Measurements from ENCODE around the gene CNTN3.

Gene CNTN3

DNA sequence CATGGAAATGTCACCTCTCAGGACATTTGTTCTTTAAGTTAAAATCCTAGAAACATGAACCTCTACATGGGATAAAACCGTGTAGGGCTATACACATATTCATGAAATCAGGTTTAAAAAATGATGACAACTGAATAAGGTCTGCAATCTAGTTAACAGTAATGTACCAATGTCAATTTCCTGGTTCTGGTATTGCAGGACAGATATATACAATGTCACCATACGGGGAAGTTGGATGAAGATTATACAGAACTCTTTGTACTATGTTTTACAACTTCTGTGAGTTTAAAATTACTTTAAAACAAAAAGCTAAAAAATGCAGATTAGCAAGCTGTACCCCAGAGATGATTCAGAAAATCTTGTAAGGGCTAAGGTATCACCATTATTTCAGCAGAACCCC lies 6.7 kb downstream of the CNTN3 start:
- DNase-seq (ENCODE audit: low read depth in 2 of 2) = no peak

DNA sequence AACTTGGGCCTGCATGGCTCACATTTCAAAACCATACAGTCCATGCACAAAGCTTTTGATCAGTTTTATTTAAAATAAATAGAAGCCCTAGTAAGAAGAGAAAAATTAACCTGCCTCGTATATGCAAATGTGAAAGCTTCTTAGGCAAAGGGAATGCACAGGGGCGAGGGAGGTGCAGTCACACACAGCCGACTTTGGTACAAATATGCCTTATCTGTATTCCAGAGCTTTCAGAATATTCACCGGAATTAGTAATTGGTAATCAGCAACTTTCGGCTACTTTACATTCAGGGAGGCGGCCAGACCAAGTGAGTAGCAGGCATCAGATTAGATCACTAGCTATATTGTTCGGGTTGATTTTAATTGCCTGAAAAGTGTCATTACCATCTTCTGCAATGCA lies 7.5 kb downstream of the CNTN3 start:
- DNase-seq (ENCODE audit: low read depth in 2 of 2) = no peak

DNA sequence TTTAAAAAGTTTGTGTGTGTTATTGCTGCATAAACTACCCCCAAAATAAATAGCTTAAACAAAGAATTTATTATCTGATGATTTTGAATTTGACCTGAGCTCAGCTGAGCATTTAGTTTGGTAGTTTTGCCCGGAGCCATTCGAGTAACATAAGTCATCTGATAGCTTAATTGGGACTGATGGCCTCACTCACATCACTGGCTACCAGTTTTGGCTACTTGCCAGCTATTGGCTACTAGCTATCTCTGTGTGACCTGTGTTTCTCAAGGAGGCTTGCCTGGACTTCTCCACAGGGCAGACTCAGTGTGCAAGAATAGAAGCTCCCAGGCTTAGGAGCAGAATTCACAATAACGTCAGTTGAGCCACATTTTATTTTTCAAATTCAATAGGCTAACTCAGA lies 9.0 kb downstream of the CNTN3 start:
- no peak for DNase-seq (ENCODE audit: low read depth in 2 of 2)

DNA sequence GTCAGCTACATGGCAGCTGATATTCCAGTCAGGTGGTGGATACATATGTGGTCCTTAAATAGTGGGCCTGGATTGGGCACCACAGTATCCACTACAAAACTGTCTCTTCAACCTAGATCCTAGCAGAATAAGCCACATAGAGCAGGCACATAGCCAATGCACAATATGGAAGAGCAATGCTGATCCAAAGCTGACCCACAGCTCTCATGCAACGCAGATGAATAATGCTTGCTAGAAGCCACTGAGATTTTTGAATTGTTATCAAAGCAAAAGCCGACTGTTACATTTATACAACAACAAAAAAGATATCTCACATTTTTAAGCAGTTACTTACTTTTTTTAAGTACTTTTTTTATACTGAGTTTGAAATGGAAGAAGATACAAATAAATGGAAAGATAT lies 11.2 kb downstream of the CNTN3 start:
- DNase-seq (ENCODE audit: low read depth in 2 of 2) = no peak

DNA sequence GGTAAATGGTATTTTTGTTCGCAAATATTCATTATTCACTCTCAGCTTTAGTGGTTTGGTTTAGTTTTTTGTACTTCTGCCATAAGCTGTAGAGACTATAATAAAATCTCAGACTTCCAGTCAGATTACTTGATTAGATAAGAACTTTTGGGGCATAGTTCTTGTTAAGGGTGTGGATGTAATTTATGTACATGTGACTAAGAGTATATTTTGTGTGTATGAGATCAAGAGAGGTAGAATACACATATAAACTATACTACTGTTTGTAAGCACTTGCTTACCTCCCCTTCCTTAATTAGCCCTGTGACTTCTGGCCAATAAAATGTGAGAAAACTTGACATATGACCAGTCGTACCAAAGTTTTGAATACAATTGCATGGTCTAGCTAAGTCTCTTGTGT lies 12.0 kb downstream of the CNTN3 start:
- DNase-seq (ENCODE audit: low read depth in 2 of 2) = no peak

DNA sequence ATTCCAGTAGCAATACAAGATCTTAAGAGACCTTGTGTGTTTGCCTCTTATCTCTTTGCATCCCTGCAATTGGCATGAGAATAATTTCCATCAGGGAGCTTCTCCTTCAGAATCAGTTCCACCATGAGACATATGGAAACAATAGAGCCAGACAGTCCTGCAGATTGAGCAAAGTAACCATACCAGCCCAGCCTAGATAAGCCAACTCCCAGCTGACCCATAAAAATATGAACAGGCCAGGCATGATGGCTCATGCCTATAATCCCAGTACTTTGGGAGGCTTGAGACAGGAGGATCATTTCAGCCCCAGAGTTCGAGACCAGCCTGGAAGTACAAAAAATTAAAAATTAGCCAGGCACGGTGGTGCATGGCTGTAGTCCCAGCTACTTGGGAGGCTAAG lies 12.7 kb downstream of the CNTN3 start:
- DNase-seq (ENCODE audit: low read depth in 2 of 2) = no peak

DNA sequence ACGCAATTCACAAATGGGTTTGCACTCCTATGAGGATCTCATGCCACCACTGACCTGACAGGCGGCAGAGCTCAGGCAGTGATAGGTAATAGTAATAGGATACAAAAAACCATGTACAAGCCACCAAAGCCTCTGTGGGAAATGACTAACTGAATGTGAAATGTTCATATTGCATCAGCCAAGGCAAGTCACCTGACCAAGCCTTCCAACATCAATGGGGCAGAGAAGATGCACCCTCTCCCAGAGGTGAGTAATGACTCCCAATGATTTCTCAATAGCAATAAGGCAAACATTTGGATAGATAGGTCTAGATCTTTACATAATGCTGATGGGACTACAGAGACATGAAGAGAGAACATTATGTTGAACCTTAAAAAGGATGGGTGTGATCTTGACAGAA lies 14.9 kb downstream of the CNTN3 start:
- no peak for DNase-seq (ENCODE audit: low read depth in 2 of 2)

DNA sequence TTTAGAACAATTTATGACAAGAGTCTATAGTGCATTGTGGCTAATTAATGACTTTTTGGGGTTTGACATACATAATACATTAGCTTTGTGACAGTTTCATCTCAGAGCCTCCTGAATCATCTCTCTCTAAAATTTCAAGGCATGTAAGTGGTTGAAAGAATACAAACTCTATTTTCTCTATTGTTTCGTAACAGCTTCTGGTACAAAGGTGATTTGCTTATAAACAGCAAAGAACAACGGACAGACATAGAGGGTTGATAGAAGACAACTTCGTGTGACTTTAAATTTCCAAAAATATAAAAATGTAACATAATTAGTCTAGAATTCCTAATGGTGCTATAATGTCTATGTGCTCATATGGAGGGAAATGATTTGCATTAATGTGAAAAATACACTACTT lies 21.3 kb downstream of the CNTN3 start:
- no peak for DNase-seq (ENCODE audit: low read depth in 2 of 2)

DNA sequence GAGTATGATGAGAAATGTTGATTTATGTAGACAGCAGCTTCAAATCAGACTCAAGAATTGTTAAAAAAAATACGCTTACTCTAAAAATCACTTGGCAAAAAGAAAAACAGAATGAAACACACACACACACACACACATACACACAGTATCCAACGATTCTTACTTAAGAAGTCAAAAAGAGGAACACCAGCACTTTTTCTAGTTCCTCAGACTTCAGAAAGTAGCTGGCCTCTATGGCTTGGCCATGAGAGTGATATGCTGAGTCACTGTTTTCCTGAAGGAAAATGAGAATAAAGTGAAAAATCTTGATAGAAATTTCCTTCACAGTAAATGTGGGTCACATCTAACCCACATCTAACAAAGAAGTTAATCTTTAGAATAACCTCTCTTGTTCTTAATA lies 22.1 kb downstream of the CNTN3 start:
- no peak for DNase-seq (ENCODE audit: low read depth in 2 of 2)

DNA sequence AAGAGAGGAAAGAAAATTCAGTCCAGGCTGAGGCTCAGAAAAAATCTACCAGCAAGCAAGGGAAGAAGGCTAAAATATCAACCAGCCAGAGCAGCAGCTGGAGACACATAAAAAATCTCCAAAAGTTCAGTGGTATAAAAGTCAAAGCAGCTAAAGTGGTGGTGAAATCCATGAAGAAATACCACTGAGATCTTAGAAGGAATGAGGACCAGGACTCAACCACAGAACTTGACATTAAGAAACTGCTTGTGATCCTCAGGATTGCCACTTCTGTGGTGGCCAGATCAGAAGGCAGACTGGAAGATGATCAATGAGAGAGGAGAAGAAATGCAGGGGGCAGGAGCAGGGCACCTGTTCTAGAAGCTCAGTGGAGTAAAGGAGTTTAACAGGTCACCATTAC lies 22.5 kb downstream of the CNTN3 start:
- no peak for DNase-seq (ENCODE audit: low read depth in 2 of 2)

DNA sequence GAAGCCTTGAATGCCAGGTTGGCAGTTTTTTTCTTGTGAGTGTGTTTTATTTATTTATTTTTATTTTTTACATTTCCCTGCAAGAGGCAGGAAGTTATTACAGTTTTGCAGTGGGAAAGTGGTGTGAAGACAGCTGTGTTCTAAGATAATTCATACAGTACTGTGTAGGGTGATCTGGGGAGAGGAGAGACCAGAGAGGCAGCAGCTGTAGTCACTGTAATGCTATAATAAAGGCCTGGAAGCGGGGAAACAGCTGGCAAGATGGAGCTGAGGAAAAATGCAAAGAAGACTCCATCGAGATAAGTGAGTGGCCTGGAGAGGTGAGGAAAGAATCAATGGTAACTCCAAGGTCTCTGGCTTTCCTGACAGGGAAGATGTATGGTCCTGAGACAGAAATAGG lies 23.1 kb downstream of the CNTN3 start:
- no peak for DNase-seq (ENCODE audit: low read depth in 2 of 2)

DNA sequence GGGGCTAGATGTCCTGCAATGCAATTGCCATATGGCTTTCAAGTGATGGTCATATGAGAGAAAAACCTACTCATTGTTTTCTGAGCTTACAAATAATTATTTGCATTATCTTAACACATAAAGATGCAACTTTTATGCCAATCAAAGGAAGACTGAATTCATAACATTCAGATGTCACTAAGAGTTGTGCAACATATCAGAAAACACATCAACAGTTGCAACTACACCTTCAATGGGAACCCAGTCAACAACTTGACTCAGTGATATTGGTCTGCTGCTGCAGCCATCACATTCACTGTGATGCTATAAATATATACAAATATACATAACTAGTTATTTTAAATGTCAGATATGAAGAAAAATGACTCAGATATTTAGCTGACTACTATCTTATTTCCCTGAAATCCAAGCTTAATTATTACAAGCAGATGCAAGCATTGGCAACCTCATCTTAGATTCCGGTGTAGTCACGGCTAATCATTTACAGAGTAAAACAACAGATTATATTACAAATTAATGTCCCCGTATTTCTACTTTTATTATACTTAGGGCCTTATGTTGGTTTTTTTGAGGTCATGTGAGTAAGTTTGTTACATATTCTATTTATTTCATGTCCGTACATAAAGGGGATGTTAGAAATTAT lies 23.7 kb downstream of the CNTN3 start:
- no peak for DNase-seq (ENCODE audit: low read depth in 2 of 2)

DNA sequence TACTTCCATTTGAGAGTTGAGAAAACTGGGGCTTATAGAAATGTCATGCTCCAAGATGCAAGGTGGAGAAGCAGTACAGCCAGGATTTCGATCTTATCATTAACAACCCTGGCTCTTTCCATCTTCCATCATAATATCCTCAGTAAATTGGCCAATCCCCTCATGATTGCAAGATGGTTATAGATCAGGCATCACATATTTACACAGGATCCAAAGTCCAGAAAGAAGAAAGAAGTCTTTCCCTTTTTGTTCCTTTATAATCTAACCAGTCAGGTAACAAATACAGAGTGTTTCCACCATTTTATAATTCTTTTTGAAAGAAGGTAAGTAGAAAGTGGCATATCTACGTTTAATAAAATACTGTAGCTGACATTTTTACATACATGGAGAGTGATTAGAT lies 29.7 kb downstream of the CNTN3 start:
- no peak for DNase-seq (ENCODE audit: low read depth in 2 of 2)

DNA sequence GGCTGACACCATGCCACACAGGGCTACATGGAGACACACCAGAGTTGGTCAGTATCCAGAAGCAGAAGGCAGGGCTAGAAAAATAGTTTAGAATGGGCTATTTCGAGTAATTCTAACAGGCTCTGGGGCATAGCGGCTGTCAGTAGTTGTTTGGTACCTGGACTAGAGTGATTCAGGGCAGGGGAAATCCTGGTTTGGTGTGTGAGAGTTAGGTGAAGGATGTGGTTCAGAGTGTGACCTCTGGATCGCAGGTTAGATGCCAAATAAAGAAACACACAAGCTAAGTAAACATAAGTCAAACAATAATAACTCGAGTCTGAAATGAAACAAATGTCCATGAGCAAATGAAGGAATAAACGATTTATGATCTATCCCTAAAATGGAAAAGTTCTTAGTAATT lies 31.5 kb downstream of the CNTN3 start:
- no peak for DNase-seq (ENCODE audit: low read depth in 2 of 2)

DNA sequence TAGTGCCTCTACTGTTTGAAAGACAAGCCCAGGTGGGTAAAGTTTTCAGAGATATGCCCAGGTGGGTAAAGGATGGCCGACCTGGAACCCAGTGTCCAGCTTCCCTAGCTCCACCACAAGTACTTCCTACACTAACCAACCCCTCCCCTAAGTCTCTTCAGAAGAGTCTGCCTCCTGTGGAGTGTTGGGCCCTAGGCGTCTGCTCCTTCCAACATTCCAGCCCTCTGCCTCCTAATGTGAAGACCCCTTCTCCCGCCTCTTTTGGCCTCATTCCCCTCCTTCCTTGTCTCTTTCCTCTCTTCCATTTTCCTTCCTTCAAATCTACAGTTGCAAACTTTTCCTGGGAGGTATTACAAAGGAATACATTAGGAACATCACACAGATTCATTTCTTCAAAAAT lies 38.6 kb downstream of the CNTN3 start:
- no peak for DNase-seq (ENCODE audit: low read depth in 2 of 2)

DNA sequence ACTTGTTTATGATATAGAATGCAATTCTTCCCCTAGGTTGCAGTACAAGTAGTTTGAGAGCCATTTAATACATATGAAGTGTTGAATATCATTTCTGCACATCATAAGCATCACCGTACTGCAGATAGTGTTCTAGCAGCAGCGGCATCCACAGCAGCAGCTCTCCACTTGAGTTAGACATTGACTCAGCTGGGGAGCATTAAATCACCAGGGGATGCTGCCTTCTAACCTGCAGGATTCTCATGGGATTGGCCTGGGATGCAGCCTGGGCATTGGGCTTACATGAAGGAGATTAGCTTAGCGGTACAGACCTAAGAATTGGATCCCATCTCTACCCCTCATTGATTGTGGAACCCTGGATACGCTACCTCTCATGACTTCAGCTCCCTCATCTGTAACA lies 43.3 kb downstream of the CNTN3 start:
- DNase-seq (ENCODE audit: low read depth in 2 of 2) = no peak
